IMR-90 (cell line): Measurements from ENCODE around the gene ANK3. TPM values are rescaled to one million over a fixed set of nuclear protein-coding genes. Genes with fewer than 3 reads are reported as not detected.

Source experiments
- ATAC-seq: fragments of 200-7000 bp; cut with Tn5 transposase; 2 replicates; pipeline ENCODE4 v1.9.1; 2020; ENCODE audit warnings: low read depth, mild to moderate bottlenecking, moderate library complexity
- BruUV-seq: library from RNA; stranded (reverse); fragments of 400-500 nt; replicated peaks from 2 replicates; lab custom pipeline; 2021; lab: Mats Ljungman, UMichigan
- CTCF ChIA-PET: fragments of 300-600 bp; formaldehyde crosslinking; extraction: SDS; loops from one replicate; lab custom pipeline; 2021; ENCODE audit warnings: antibody characterized with exemption; lab: Yijun Ruan, JAX
- POLR2A ChIA-PET: fragments of 300-600 bp; sonication (Branson Sonifier 250); formaldehyde crosslinking; loops from one replicate; lab custom pipeline; 2022; ENCODE audit warnings: antibody characterized with exemption; ENCODE audit not compliant: unreplicated experiment; lab: Charles Lee
- DNase-seq: peaks from one replicate; pipeline ENCODE4 v3.0.0; 2013
- H2AFZ ChIP-seq: replicated peaks from 2 replicates; pipeline ENCODE3; 2013; ENCODE audit warnings: low read length, mild to moderate bottlenecking; ENCODE audit not compliant: poor library complexity
- H2AK5ac ChIP-seq: 2 replicates; pipeline ENCODE4 v1.6.1; 2013; ENCODE audit warnings: low read depth, low read length, inconsistent platforms
- H2AK9ac ChIP-seq: replicated peaks from 2 replicates; pipeline ENCODE3; 2013; ENCODE audit warnings: mild to moderate bottlenecking, low read depth, low read length, moderate library complexity; ENCODE audit not compliant: poor library complexity
- H2BK120ac ChIP-seq: 2 replicates; pipeline ENCODE4 v1.6.1; 2013; ENCODE audit warnings: low read depth, low read length, inconsistent platforms
- H2BK15ac ChIP-seq: 3 replicates; pipeline ENCODE4 v1.6.1; 2013; ENCODE audit warnings: low read depth, low read length, inconsistent platforms
- H2BK20ac ChIP-seq: 2 replicates; pipeline ENCODE4 v1.6.1; 2013; ENCODE audit warnings: low read depth, mild to moderate bottlenecking, inconsistent platforms, low read length, moderate library complexity
- H2BK5ac ChIP-seq: 2 replicates; pipeline ENCODE4 v1.6.1; 2013; ENCODE audit warnings: mild to moderate bottlenecking, low read depth, low read length, inconsistent platforms; ENCODE audit not compliant: poor library complexity, severe bottlenecking
- H3K14ac ChIP-seq: replicated peaks from 2 replicates; pipeline ENCODE4 v1.6.1; 2013; ENCODE audit warnings: low read depth, low read length, inconsistent platforms
- H3K18ac ChIP-seq: 2 replicates; pipeline ENCODE4 v1.6.1; 2013; ENCODE audit warnings: low read depth, low read length, control low read depth
- H3K23ac ChIP-seq: 2 replicates; pipeline ENCODE4 v1.6.1; 2013; ENCODE audit warnings: low read depth, low read length, inconsistent platforms
- H3K27ac ChIP-seq: 2 replicates; pipeline ENCODE4 v1.5.1; 2013; ENCODE audit warnings: mild to moderate bottlenecking, control low read depth, low read length; ENCODE audit not compliant: insufficient read depth
- H3K27me3 ChIP-seq: 2 replicates; pipeline ENCODE4 v1.6.1; 2013; ENCODE audit warnings: low read length; ENCODE audit not compliant: control insufficient read depth, insufficient read depth
- H3K36me3 ChIP-seq: 2 replicates; pipeline ENCODE4 v1.6.1; 2013; ENCODE audit warnings: low read length, mixed read lengths; ENCODE audit not compliant: control insufficient read depth, insufficient read depth
- H3K4ac ChIP-seq: 2 replicates; pipeline ENCODE4 v1.6.1; 2013; ENCODE audit warnings: low read depth, low read length, inconsistent platforms
- H3K4me1 ChIP-seq: 2 replicates; pipeline ENCODE4 v1.6.1; 2013; ENCODE audit warnings: low read length, mixed read lengths; ENCODE audit not compliant: control insufficient read depth, insufficient read depth
- H3K4me2 ChIP-seq: 2 replicates; pipeline ENCODE4 v1.6.1; 2013; ENCODE audit warnings: low read depth, mild to moderate bottlenecking, control low read depth, low read length, moderate library complexity
- H3K4me3 ChIP-seq: 2 replicates; pipeline ENCODE4 v1.5.1; 2013; ENCODE audit warnings: low read depth, mild to moderate bottlenecking, control low read depth, low read length, moderate library complexity; ENCODE audit not compliant: insufficient read depth
- H3K56ac ChIP-seq: 2 replicates; pipeline ENCODE4 v1.6.1; 2013; ENCODE audit warnings: low read length, inconsistent platforms; ENCODE audit not compliant: insufficient read depth; ENCODE audit errors: extremely low read depth
- H3K79me1 ChIP-seq, 2 experiments: 2 replicates each; pipeline ENCODE4 v1.6.1; 2013; ENCODE audit warnings: low read length in 2 of 2, inconsistent platforms in 1 of 2, low read depth in 1 of 2
- H3K9ac ChIP-seq: 2 replicates; pipeline ENCODE4 v1.6.1; 2013; ENCODE audit warnings: low read depth, low read length, control low read depth
- H3K9me1 ChIP-seq: 2 replicates; pipeline ENCODE4 v1.6.1; 2013; ENCODE audit warnings: low read length, inconsistent platforms; ENCODE audit not compliant: insufficient read depth
- H3K9me3 ChIP-seq: 2 replicates; pipeline ENCODE4 v1.6.1; 2013; ENCODE audit warnings: low read length; ENCODE audit not compliant: control insufficient read depth, insufficient read depth
- H4K20me1 ChIP-seq: 2 replicates; pipeline ENCODE4 v1.6.1; 2013; ENCODE audit warnings: low read length, inconsistent platforms; ENCODE audit not compliant: insufficient read depth
- H4K5ac ChIP-seq: 2 replicates; pipeline ENCODE4 v1.6.1; 2013; ENCODE audit warnings: mild to moderate bottlenecking, low read depth, low read length, control low read depth
- H4K8ac ChIP-seq, 2 experiments: 2 replicates each; pipeline ENCODE4 v1.6.1; 2013; ENCODE audit warnings: low read depth in 2 of 2, low read length in 2 of 2, control low read depth in 1 of 2, inconsistent platforms in 1 of 2
- H4K91ac ChIP-seq: 2 replicates; pipeline ENCODE4 v1.6.1; 2013; ENCODE audit warnings: low read depth, low read length, inconsistent platforms; ENCODE audit not compliant: insufficient read depth
- FOS ChIP-seq: fragments of 150-350 bp; IDR thresholded peaks from 2 replicates; pipeline ENCODE4 v1.6.1; 2016; ENCODE audit warnings: low read depth, low read length
- MAFK ChIP-seq: IDR thresholded peaks from 2 replicates; pipeline ENCODE4 v1.6.1; 2012; ENCODE audit warnings: low read depth, low read length, improper control_type of control experiment
- WGBS, 2 experiments: methylation state at CpG; one replicate each; pipeline versions ENCODE4 v1.1.5 to v1.1.7; 2013; ENCODE audit warnings: missing lambda C conversion rate in 2 of 2; ENCODE audit not compliant: insufficient read length in 1 of 2; ENCODE audit errors: extremely low coverage in 2 of 2; 5-methylcytosine and 5-hydroxymethylcytosine counted together
- dilution Hi-C: fragments of 300-500 bp; cut with HindIII; formaldehyde crosslinking; loops from one replicate; pipeline ENCODE4 v1.14.3; 2018; ENCODE audit warnings: low sequenced_read_pairs; ENCODE audit not compliant: unreplicated experiment
- in situ Hi-C: fragments of 300-500 bp; cut with MboI; formaldehyde crosslinking; loops from 3 replicates; pipeline ENCODE4 v1.14.3; 2019; ENCODE audit warnings: low sequenced_read_pairs, inconsistent platforms, mixed read lengths
- intact Hi-C: fragments of 100-400 bp; cut with micrococcal nuclease; formaldehyde crosslinking; loops from 2 replicates; pipeline ENCODE4 v1.10.0; 2022
- polyA plus RNA-seq, 3 experiments: library from polyadenylated mRNA; depleted of rRNA; stranded (reverse); fragments of >200 nt; gene quantifications; 2 replicates each; pipeline ENCODE4 v1.2.3, GENCODE V29; 2012; ENCODE audit warnings: low replicate concordance in 1 of 3
- total RNA-seq: library from RNA; depleted of rRNA; stranded (reverse); fragments of >200 nt; gene quantifications from 2 replicates; pipeline ENCODE4 v1.2.3, GENCODE V29; 2012

ANK3 gene
- total and polyA plus RNA-seq, 2 of the 4 experiments (the other 2 are of a cell fraction): 0.63 to 1.8 TPM

- Histone ChIP-seq H3K4me1 (peaks cover 3% of the 10 kb centered on the region; the same call in 1 of the 2 replicates), H2AFZ (no peak overlapping the region), H3K27ac (no peak overlapping the region), H2BK5ac (no peak overlapping the region), H4K8ac (no peak overlapping the region), H2BK120ac (no peak overlapping the region), H4K5ac (no peak overlapping the region), H3K23ac (no peak overlapping the region), H4K91ac (no peak overlapping the region), H2AK5ac (no peak overlapping the region), H2BK20ac (no peak overlapping the region), H3K56ac (no peak overlapping the region), H3K14ac (no peak overlapping the region), H2AK9ac (no peak overlapping the region), H3K18ac (no peak overlapping the region), H3K79me1 (no peaks in the 10 kb centered on the region), H3K4ac (no peak overlapping the region), H2BK15ac (no peak overlapping the region), H4K20me1 (no peaks in the 10 kb centered on the region), H3K9me1 (no peaks in the 10 kb centered on the region), H3K4me2 (no peak overlapping the region), H3K27me3 (no peaks in the 10 kb centered on the region), H3K36me3 (no peaks in the 10 kb centered on the region), H3K9ac (no peak overlapping the region), H3K4me3 (no peak overlapping the region), H3K9me3 (no peaks in the 10 kb centered on the region)
- ChIA-PET POLR2A (no interaction called here), CTCF (interaction anchor here (1.3 kb wide), 1 partner anchor 9 kb away, joined by 4 read pairs; no protein-coding TSS in a partner anchor)
- no CpG with 5 or more reads among the region's 3 CpGs for WGBS, 2 experiments
- BruUV-seq: no TSS peak
- DNase-seq (no peak), ATAC-seq (no peak)
- dilution Hi-C loops: no loop called here
- intact Hi-C loops: no loop called here
- in situ Hi-C loops: no loop called here
- TF ChIP-seq FOS: no peak
- peak; percentile 95 for TF ChIP-seq MAFK
Observed at GRCh38 chr10:60331886-60332285, 57.8 kb downstream of the ANK3 start.
